Measurements from ENCODE around the gene PAQR4.

Gene PAQR4

GRCh38 chr16:3004319-3004718 is 35.2 kb downstream of the PAQR4 start:
- no peak for TF ChIP-seq CTCF (conservative IDR thresholded peaks at IDR 0.05; ENCODE audit: low read depth)
- H3K27ac ChIP-seq: no peak overlapping the region
- no peak for DNase-seq (ENCODE audit: low spot score)
- ChIA-PET POLR2A (ENCODE audit: low non-redundant PET) (interaction anchor here (2.1 to 3.1 kb wide), 2 partner anchors 18 to 24 kb away, joined by 6 to 48 read pairs; partner anchors contain the start of genes HCFC1R1, THOC6 and TNFRSF12A), CTCF (interaction anchor here (0.6 to 3.9 kb wide), 6 partner anchors 10 to 199 kb away, joined by 3 to 19 read pairs (median 6); partner anchors contain the start of gene TNFRSF12A)

GRCh38 chr16:3004781-3005284 is 35.7 kb downstream of the PAQR4 start:
- CTCF ChIA-PET: interaction anchor here (1.7 kb wide), 1 partner anchor 9 kb away, joined by 6 read pairs; no protein-coding TSS in a partner anchor
- DNase-seq (ENCODE audit: low spot score): no peak

GRCh38 chr16:3007059-3007956 is 38.2 kb downstream of the PAQR4 start:
- POLR2A ChIA-PET (ENCODE audit: low non-redundant PET): interaction anchor here (0.6 to 1.0 kb wide), 3 partner anchors 10 to 151 kb away, joined by 3 read pairs; no protein-coding TSS in a partner anchor
- no peak for DNase-seq (ENCODE audit: low spot score)
- TF ChIP-seq CTCF (conservative IDR thresholded peaks at IDR 0.05; ENCODE audit: low read depth): no peak
- H3K27ac ChIP-seq: no peak overlapping the region
- CTCF ChIA-PET: interaction anchor here (0.9 to 1.0 kb wide), 2 partner anchors 24 to 51 kb away, joined by 4 read pairs; no protein-coding TSS in a partner anchor

More at GRCh38 chr16:3004781-3005284, 35.7 kb downstream of the PAQR4 start:
- no peak overlapping the region for H3K27ac ChIP-seq
- POLR2A ChIA-PET (ENCODE audit: low non-redundant PET): interaction anchor here (2.1 to 3.1 kb wide), 2 partner anchors 17 to 23 kb away, joined by 6 to 48 read pairs; partner anchors contain the start of genes HCFC1R1, THOC6 and TNFRSF12A
- TF ChIP-seq CTCF (conservative IDR thresholded peaks at IDR 0.05; ENCODE audit: low read depth): no peak

GRCh38 chr16:3007957-3008689 is 39.0 kb downstream of the PAQR4 start:
- no peak for DNase-seq (ENCODE audit: low spot score)
- H3K27ac ChIP-seq: no peak overlapping the region
- ChIA-PET POLR2A (ENCODE audit: low non-redundant PET) (interaction anchor here (0.6 to 1.0 kb wide), 3 partner anchors 11 to 16 kb away, joined by 3 to 5 read pairs (median 3); no protein-coding TSS in a partner anchor), CTCF (interaction anchor here (0.9 to 1.0 kb wide), 2 partner anchors 23 to 50 kb away, joined by 4 read pairs; no protein-coding TSS in a partner anchor)
- no peak for TF ChIP-seq CTCF (conservative IDR thresholded peaks at IDR 0.05; ENCODE audit: low read depth)

GRCh38 chr16:3008690-3009037 is 39.5 kb downstream of the PAQR4 start:
- no peak for TF ChIP-seq CTCF (conservative IDR thresholded peaks at IDR 0.05; ENCODE audit: low read depth)
- ChIA-PET CTCF (no interaction called here), POLR2A (ENCODE audit: low non-redundant PET) (interaction anchor here (0.6 to 1.0 kb wide), 2 partner anchors 13 to 16 kb away, joined by 3 to 5 read pairs; no protein-coding TSS in a partner anchor)
- no peak overlapping the region for H3K27ac ChIP-seq
- no peak for DNase-seq (ENCODE audit: low spot score)

Data from RWPE1 (cell line).